ENCODE results near the gene IGLL5.

- TF ChIP-seq ARHGAP35 (CRISPR knock-in tag; IDR thresholded peaks at IDR 0.05; ENCODE audit: borderline replicate concordance): no peak
- TF ChIP-seq ZNF138 (CRISPR knock-in tag; IDR thresholded peaks at IDR 0.05; ENCODE audit: low read depth): no peak
- no peak for TF ChIP-seq ZBTB8A (CRISPR knock-in tag; IDR thresholded peaks at IDR 0.05; ENCODE audit: borderline replicate concordance, low read depth)
- TF ChIP-seq JUNB (CRISPR knock-in tag; IDR thresholded peaks at IDR 0.05; ENCODE audit: borderline replicate concordance): no peak
- no peak for TF ChIP-seq ELK4 (CRISPR knock-in tag; IDR thresholded peaks at IDR 0.05; ENCODE audit: borderline replicate concordance)
- TF ChIP-seq IKZF1 (IDR thresholded peaks at IDR 0.05): no peak
- TF ChIP-seq DRAP1 (CRISPR knock-in tag; IDR thresholded peaks at IDR 0.05): no peak
- TF ChIP-seq, protein P1, sequence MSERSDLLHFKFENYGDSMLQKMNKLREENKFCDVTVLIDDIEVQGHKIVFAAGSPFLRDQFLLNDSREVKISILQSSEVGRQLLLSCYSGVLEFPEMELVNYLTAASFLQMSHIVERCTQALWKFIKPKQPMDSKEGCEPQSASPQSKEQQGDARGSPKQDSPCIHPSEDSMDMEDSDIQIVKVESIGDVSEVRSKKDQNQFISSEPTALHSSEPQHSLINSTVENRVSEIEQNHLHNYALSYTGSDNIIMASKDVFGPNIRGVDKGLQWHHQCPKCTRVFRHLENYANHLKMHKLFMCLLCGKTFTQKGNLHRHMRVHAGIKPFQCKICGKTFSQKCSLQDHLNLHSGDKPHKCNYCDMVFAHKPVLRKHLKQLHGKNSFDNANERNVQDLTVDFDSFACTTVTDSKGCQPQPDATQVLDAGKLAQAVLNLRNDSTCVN (CRISPR knock-in tag; IDR thresholded peaks at IDR 0.05; ENCODE audit: borderline replicate concordance): no peak
- TF ChIP-seq CC2D1A (CRISPR knock-in tag; IDR thresholded peaks at IDR 0.05): no peak
- no peak for TF ChIP-seq GATA4 (IDR thresholded peaks at IDR 0.05; ENCODE audit: borderline replicate concordance, low read depth)
- no peak for TF ChIP-seq BRD4 (CRISPR knock-in tag; IDR thresholded peaks at IDR 0.05)
- TF ChIP-seq ZNF644 (CRISPR knock-in tag; IDR thresholded peaks at IDR 0.05; ENCODE audit: low read depth): no peak
These were observed 21.5 kb downstream of the IGLL5 start for GRCh38 chr22:22908941-22909604.
